NB4 (cell line): ENCODE data around the gene SRRT.
A peak's percentile ranks its signal among the peaks of the same experiment; 100 is the strongest.
"Not testable (repeated sequence)": the region's sequence is repeated elsewhere in the genome, so short reads cannot be mapped to it uniquely, and the experiment has no call there.

ENCODE experiments used
- DNase-seq: peaks from one replicate; pipeline ENCODE4 v3.0.0; 2010; ENCODE audit warnings: low read depth
- H3K4me3 ChIP-seq: one replicate; pipeline ENCODE4 v1.5.1; 2011; ENCODE audit warnings: mild to moderate bottlenecking, low read depth, low read length, moderate library complexity
- CTCF ChIP-seq: IDR thresholded peaks from one replicate; pipeline ENCODE4 v1.5.1; 2012; ENCODE audit warnings: low read depth, low read length
- MAX ChIP-seq: IDR thresholded peaks from 2 replicates; pipeline ENCODE4 v1.6.1; 2011; ENCODE audit warnings: low read depth, low read length
- MYC ChIP-seq: IDR thresholded peaks from 2 replicates; pipeline ENCODE4 v1.6.1; 2011; ENCODE audit warnings: low read depth, low read length
- POLR2A ChIP-seq: IDR thresholded peaks from 2 replicates; pipeline ENCODE4 v1.6.1; 2011; ENCODE audit warnings: mild to moderate bottlenecking; ENCODE audit not compliant: insufficient read length; ENCODE audit errors: extremely low read depth

The SRRT gene

GRCh38 chr7:100908512-100908911 is 33.6 kb downstream of the SRRT start:
- no peak overlapping the region for H3K4me3 ChIP-seq
- DNase-seq: no peak
- TF ChIP-seq MAX (no peak), POLR2A (no peak), CTCF (no peak), MYC (no peak)

DNA sequence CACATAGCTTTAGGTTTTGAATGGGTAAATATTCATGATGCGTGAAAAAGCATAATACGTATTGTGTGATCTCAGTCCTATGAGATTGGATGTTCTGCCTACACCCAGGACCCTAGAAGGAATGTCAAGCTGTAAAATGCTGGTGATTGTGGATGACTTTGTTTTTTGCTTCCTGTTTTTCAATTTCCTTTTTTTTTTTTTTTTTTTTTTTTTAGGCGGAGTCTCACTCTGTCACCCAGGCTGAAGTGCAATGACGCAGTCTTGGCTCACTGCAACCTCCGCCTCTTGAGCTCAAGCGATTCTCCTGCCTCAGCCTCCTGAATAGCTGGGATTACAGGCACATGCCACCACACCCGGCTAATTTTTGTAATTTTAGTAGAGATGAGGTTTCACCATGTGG is 35.5 kb downstream of the SRRT start:
- not testable (repeated sequence) for H3K4me3 ChIP-seq
- DNase-seq: peak; percentile 60

DNA sequence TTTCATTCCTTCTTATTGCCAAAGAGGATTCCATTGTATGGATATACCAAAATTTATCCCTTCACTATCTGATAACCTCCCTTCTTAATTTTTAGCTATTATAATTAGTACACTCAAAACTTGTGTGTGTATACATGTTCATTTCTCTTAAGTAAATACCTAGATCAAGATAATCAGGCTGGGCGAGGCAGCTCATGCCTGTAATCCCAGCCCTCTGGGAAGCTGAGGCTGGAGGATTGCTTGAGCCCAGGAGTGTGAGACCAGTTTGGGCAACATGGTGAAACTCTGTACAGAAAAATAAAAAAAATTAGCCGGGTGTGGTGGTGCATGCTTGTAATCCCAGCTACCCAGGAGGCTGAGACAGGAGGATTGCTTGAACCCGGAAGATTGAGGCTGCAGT is 36.6 kb downstream of the SRRT start:
- no peak overlapping the region for H3K4me3 ChIP-seq
- DNase-seq: no peak
- TF ChIP-seq MYC (no peak), MAX (no peak), POLR2A (no peak), CTCF (no peak)

GRCh38 chr7:100914208-100914878 is 39.4 kb downstream of the SRRT start:
- TF ChIP-seq CTCF (no peak), MYC (no peak), MAX (no peak)
- no peak for DNase-seq
- no peak overlapping the region for H3K4me3 ChIP-seq

DNA sequence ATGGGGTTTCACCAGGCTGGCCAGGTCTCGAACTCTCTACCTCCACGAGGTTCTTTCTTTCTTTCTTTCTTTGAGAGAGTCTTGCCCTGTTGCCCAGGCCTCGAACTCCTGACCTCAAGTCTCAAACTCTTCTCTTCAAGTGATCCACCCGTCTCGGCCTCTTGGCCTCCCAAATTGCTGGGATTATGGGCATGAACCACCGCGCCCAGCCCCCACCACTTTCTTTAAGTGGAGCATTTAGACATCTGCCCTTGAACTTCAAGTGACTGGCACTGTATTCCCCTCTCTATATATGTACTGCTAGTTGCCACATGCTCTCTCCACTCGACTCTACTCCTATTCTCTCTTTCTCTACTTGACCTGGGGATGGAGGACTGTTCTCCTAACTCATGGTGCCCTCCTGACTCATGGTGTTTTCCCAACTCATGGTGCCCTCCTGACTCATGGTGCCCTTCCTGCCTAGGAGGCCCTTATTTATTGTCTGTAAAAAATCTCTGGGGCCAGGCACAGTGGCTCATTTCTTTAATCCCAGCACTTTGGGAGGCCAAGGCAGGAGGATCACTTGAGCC is 40.1 kb downstream of the SRRT start:
- DNase-seq: no peak
- no peak for TF ChIP-seq MAX
- H3K4me3 ChIP-seq: no peak overlapping the region

DNA sequence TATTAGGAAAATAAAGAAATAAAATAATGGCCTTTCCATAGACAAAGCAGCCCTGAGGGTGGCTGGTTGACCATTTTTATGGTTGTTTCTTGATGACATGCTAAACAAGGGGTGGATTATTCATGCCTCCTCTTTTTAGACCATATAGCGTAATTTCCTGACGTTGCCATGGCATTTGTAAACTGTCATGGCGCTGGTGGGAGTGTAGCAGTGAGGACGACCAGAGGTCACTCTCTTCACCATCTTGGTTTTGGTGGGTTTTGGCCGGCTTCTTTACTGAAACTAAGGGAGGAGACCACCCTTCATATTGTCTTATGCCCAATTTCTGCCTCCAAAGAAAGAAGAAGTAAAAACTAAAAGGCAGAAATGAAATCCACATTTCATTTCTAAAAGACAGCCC is 44.4 kb downstream of the SRRT start:
- not testable (repeated sequence) for H3K4me3 ChIP-seq, DNase-seq

DNA sequence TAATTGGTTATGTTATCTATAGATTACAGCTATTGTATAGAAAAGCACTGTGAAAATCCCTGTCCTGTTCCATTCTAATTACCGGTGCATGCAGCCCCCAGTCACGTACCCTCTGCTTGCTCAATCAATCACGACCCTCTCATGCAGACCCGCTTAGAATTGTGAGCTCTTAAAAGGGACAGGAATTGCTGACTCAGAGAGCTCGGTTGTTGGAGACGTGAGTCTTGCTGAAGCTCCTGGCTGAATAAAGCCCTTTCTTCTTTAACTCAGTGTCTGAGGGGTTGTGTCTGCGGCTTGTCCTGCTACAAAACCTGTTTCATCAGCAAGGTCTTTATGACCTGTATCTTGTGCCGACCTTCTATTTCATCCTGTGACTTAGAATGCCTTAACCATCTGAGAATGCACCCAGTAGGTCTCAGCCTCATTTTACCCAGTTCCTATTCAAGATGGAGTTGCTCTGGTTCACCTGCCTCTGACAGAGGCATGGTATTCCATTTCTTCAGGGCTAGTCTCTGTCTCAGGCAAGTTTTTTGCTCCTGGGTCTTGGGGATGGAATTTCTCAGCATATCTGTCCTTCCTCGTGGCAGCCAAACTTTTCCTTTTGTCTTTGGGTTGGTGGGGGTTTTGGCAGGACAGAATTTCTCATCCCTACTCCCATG is 45.0 kb downstream of the SRRT start:
- DNase-seq, H3K4me3 ChIP-seq: not testable (repeated sequence)

DNA sequence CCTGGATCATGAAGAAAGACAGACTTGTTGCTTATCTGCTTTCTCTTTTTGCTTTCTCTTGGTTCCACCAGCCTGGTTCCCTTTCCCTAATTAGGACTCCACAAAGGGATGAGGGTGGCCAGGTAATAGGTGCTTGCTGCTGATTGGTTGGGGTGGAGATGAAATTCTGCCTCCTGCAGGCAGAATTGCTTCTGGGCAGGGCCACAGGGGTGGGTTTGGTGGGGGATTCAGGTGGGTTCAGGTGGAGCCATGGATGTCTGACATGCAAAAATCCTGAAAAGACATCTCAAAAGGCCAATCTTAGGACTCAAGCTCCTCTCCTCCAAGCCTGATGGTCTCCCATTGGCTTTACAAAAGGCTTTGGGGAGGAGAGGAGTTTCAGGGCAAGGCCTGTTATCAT is 46.1 kb downstream of the SRRT start:
- no peak overlapping the region for H3K4me3 ChIP-seq
- no peak for DNase-seq
- TF ChIP-seq CTCF: no peak
- TF ChIP-seq MAX: no peak
- TF ChIP-seq POLR2A: no peak
- TF ChIP-seq MYC: no peak

- H3K4me3 ChIP-seq, DNase-seq: not testable (repeated sequence)
Observed at GRCh38 chr7:100923616-100924015, 48.7 kb downstream of the SRRT start.
